Natural killer cell treated with Interleukin-12 subunit alpha and Interleukin-12 subunit beta and Interleukin-15 and Interleukin-18, amount 100 ng/mL, for 72 hours (primary cell): Measurements from ENCODE around the gene HSPB9. TPM values are rescaled to one million over a fixed set of nuclear protein-coding genes. Genes with fewer than 3 reads are reported as not detected.

Experiments
- ATAC-seq, 2 donors: fragments of 150-1000 bp; cut with Tn5 transposase in 1 of 2; sonication (Bioruptor Pico), chemical (Tn5 transposase) in 1 of 2; 2 replicates each; pipeline ENCODE4 v1.10.0; 2021
- DNase-seq: peaks from one replicate; pipeline ENCODE4 v3.0.0; 2022; ENCODE audit warnings: low spot score
- H3K27ac Mint-ChIP-seq, 2 donors: 1 replicate in 1 of 2; 2 replicates in 1 of 2; pipeline ENCODE4 v1.8.0; 2022; ENCODE audit warnings: mixed read lengths in 2 of 2, mild to moderate bottlenecking in 1 of 2, moderate library complexity in 1 of 2
- H3K27me3 Mint-ChIP-seq, 2 donors: 1 replicate in 1 of 2; 2 replicates in 1 of 2; pipeline ENCODE4 v1.8.0; 2022; ENCODE audit warnings: mixed read lengths in 2 of 2
- H3K36me3 Mint-ChIP-seq: one replicate; pipeline ENCODE4 v1.8.0; 2022; ENCODE audit warnings: mixed read lengths
- H3K4me1 Mint-ChIP-seq, 2 donors: 1 replicate in 1 of 2; 2 replicates in 1 of 2; pipeline ENCODE4 v1.8.0; 2022; ENCODE audit warnings: low read depth in 2 of 2, mixed read lengths in 2 of 2, mild to moderate bottlenecking in 1 of 2
- H3K4me3 Mint-ChIP-seq: one replicate; pipeline ENCODE4 v1.8.0; 2022; ENCODE audit warnings: mixed read lengths
- H3K9me3 Mint-ChIP-seq: 2 replicates; pipeline ENCODE4 v1.8.0; 2022; ENCODE audit warnings: mixed read lengths
- total RNA-seq, 2 donors: library from RNA; stranded (reverse); gene quantifications; one replicate each; pipeline ENCODE4 v1.2.3, GENCODE V29; 2022

The HSPB9 gene
- total RNA-seq, 2 donors from 2014 or later = not detected

GRCh38 chr17:42120161-42120769, 2.3 kb upstream of the HSPB9 start:
- DNase-seq (no peak), ATAC-seq (no peak)
- no peak overlapping the region for H3K27ac Mint-ChIP-seq
- no peaks in the 10 kb centered on the region for H3K36me3 Mint-ChIP-seq
- H3K4me1 Mint-ChIP-seq = peaks cover 22 to 27% of the 10 kb centered on the region in 2 donors
- no peaks in the 10 kb centered on the region for H3K9me3 Mint-ChIP-seq
- H3K27me3 Mint-ChIP-seq = no peaks in the 10 kb centered on the region
- peak overlapping the region; percentile 55 for H3K4me3 Mint-ChIP-seq

GRCh38 chr17:42120770-42121769, 1.5 kb upstream of the HSPB9 start, which contains the start of gene KAT2A:
Gene KAT2A (minus strand): TSS chr17:42121367. CDS start chr17:42121304, 63 bp downstream.
- ATAC-seq (peak; percentile 92 to 94), DNase-seq (peak; percentile 81)
- no peaks in the 10 kb centered on the region for H3K36me3 Mint-ChIP-seq
- H3K27me3 Mint-ChIP-seq = no peaks in the 10 kb centered on the region
- H3K27ac Mint-ChIP-seq = peak within 1 kb of the TSS; percentile 57 to 83
- H3K4me3 Mint-ChIP-seq = peak within 1 kb of the TSS; percentile 65
- H3K4me1 Mint-ChIP-seq = peaks cover 17 to 20% of the 10 kb centered on the region in 2 donors
- no peaks in the 10 kb centered on the region for H3K9me3 Mint-ChIP-seq

GRCh38 chr17:42124256-42124655, 1.7 kb downstream of the HSPB9 start:
- DNase-seq (no peak), ATAC-seq (no peak)
- Mint-ChIP-seq H3K36me3 (peaks cover 7% of the 10 kb centered on the region), H3K27ac (no peak overlapping the region), H3K4me3 (no peak overlapping the region), H3K9me3 (no peaks in the 10 kb centered on the region), H3K27me3 (no peaks in the 10 kb centered on the region), H3K4me1 (peaks cover 5 to 16% of the 10 kb centered on the region in 2 donors)

- no peak overlapping the region for H3K27ac Mint-ChIP-seq
- H3K9me3 Mint-ChIP-seq = no peaks in the 10 kb centered on the region
- peaks cover 7% of the 10 kb centered on the region for H3K36me3 Mint-ChIP-seq
- peaks cover 7 to 11% of the 10 kb centered on the region in 2 donors for H3K4me1 Mint-ChIP-seq
- H3K27me3 Mint-ChIP-seq = no peaks in the 10 kb centered on the region
- ATAC-seq (no peak), DNase-seq (no peak)
- H3K4me3 Mint-ChIP-seq = no peak overlapping the region
Measured at GRCh38 chr17:42125565-42125964, 3.0 kb downstream of the HSPB9 start.

GRCh38 chr17:42126836-42127235, 4.2 kb downstream of the HSPB9 start:
- peaks cover 7% of the 10 kb centered on the region for H3K36me3 Mint-ChIP-seq

GRCh38 chr17:42127414-42127813, 4.8 kb downstream of the HSPB9 start:
- no peak for DNase-seq
- H3K27ac Mint-ChIP-seq = no peak overlapping the region
- peaks cover 12 to 21% of the 10 kb centered on the region in 2 donors for H3K4me1 Mint-ChIP-seq
- no peaks in the 10 kb centered on the region for H3K9me3 Mint-ChIP-seq
- peaks cover 7% of the 10 kb centered on the region for H3K36me3 Mint-ChIP-seq
- H3K27me3 Mint-ChIP-seq = no peaks in the 10 kb centered on the region
- ATAC-seq = no peak
- H3K4me3 Mint-ChIP-seq = no peak overlapping the region

More at GRCh38 chr17:42126836-42127235, 4.2 kb downstream of the HSPB9 start:
- no peak for ATAC-seq
- Mint-ChIP-seq H3K4me3 (no peak overlapping the region), H3K27ac (peak overlapping the region in 1 of 2 donors; percentile 4), H3K4me1 (peaks cover 11 to 15% of the 10 kb centered on the region in 2 donors), H3K27me3 (no peaks in the 10 kb centered on the region), H3K9me3 (no peaks in the 10 kb centered on the region)
- no peak for DNase-seq

GRCh38 chr17:42129109-42129837, 6.7 kb downstream of the HSPB9 start:
- H3K4me1 Mint-ChIP-seq = peaks cover 29 to 38% of the 10 kb centered on the region in 2 donors
- no peak overlapping the region for H3K27ac Mint-ChIP-seq
- no peaks in the 10 kb centered on the region for H3K27me3 Mint-ChIP-seq
- DNase-seq (no peak), ATAC-seq (no peak)
- no peak overlapping the region for H3K4me3 Mint-ChIP-seq
- peaks cover 7% of the 10 kb centered on the region for H3K36me3 Mint-ChIP-seq
- no peaks in the 10 kb centered on the region for H3K9me3 Mint-ChIP-seq

GRCh38 chr17:42130310-42130936, 7.8 kb downstream of the HSPB9 start:
- H3K4me3 Mint-ChIP-seq = no peak overlapping the region
- no peak for ATAC-seq
- H3K9me3 Mint-ChIP-seq = no peaks in the 10 kb centered on the region
- H3K36me3 Mint-ChIP-seq = peaks cover 7% of the 10 kb centered on the region
- H3K27ac Mint-ChIP-seq = peak overlapping the region; percentile 11 to 40
- DNase-seq = no peak
- peaks cover 30 to 35% of the 10 kb centered on the region in 2 donors for H3K4me1 Mint-ChIP-seq
- no peaks in the 10 kb centered on the region for H3K27me3 Mint-ChIP-seq

- peak overlapping the region; percentile 11 to 40 for H3K27ac Mint-ChIP-seq
- no peaks in the 10 kb centered on the region for H3K27me3 Mint-ChIP-seq
- no peak for ATAC-seq
- H3K36me3 Mint-ChIP-seq = peaks cover 11% of the 10 kb centered on the region
- H3K9me3 Mint-ChIP-seq = no peaks in the 10 kb centered on the region
- DNase-seq = no peak
- H3K4me1 Mint-ChIP-seq = peaks cover 37 to 40% of the 10 kb centered on the region in 2 donors
- no peak overlapping the region for H3K4me3 Mint-ChIP-seq
Measured at GRCh38 chr17:42131232-42131631, 8.6 kb downstream of the HSPB9 start.

GRCh38 chr17:42131981-42132432, 9.4 kb downstream of the HSPB9 start:
- no peak overlapping the region for H3K27ac Mint-ChIP-seq
- H3K27me3 Mint-ChIP-seq = no peaks in the 10 kb centered on the region
- no peak overlapping the region for H3K4me3 Mint-ChIP-seq
- DNase-seq (no peak), ATAC-seq (no peak)
- no peaks in the 10 kb centered on the region for H3K9me3 Mint-ChIP-seq
- peaks cover 37 to 43% of the 10 kb centered on the region in 2 donors for H3K4me1 Mint-ChIP-seq
- H3K36me3 Mint-ChIP-seq = peaks cover 8% of the 10 kb centered on the region

- DNase-seq = no peak
- peaks cover 37 to 41% of the 10 kb centered on the region in 2 donors for H3K4me1 Mint-ChIP-seq
- peak overlapping the region; percentile 67 to 78 for H3K27ac Mint-ChIP-seq
- peaks cover 4% of the 10 kb centered on the region for H3K36me3 Mint-ChIP-seq
- H3K4me3 Mint-ChIP-seq = peak overlapping the region; percentile 57
- no peaks in the 10 kb centered on the region for H3K27me3 Mint-ChIP-seq
- H3K9me3 Mint-ChIP-seq = no peaks in the 10 kb centered on the region
- ATAC-seq = peak; percentile 71 to 87
Measured at GRCh38 chr17:42132941-42133340, 10.3 kb downstream of the HSPB9 start.

GRCh38 chr17:42133461-42134041, 10.9 kb downstream of the HSPB9 start:
- peaks cover 4% of the 10 kb centered on the region for H3K36me3 Mint-ChIP-seq
- H3K4me3 Mint-ChIP-seq = peak overlapping the region; percentile 57
- peaks cover 37 to 44% of the 10 kb centered on the region in 2 donors for H3K4me1 Mint-ChIP-seq
- no peaks in the 10 kb centered on the region for H3K9me3 Mint-ChIP-seq
- no peak for DNase-seq
- peak; percentile 26 to 49 for ATAC-seq
- peak overlapping the region; percentile 67 to 78 for H3K27ac Mint-ChIP-seq
- no peaks in the 10 kb centered on the region for H3K27me3 Mint-ChIP-seq

GRCh38 chr17:42135151-42135550, 12.5 kb downstream of the HSPB9 start:
- ATAC-seq (no peak), DNase-seq (no peak)
- Mint-ChIP-seq H3K9me3 (no peaks in the 10 kb centered on the region), H3K4me1 (peaks cover 37 to 44% of the 10 kb centered on the region in 2 donors), H3K36me3 (peaks cover 4% of the 10 kb centered on the region), H3K27ac (no peak overlapping the region), H3K4me3 (no peak overlapping the region), H3K27me3 (no peaks in the 10 kb centered on the region)
